Large intestine (tissue), 3 donors: ENCODE data around the gene GSTA1. TPM values are rescaled to one million over a fixed set of nuclear protein-coding genes. Genes with fewer than 3 reads are reported as not detected.
A peak's percentile ranks its signal among the peaks of the same experiment; 100 is the strongest.
"Not testable (repeated sequence)": the region's sequence is repeated elsewhere in the genome, so short reads cannot be mapped to it uniquely, and the experiment has no call there.

Source experiments
- DNase-seq, 2 donors: peaks; one replicate each; pipeline versions ENCODE4 v3.0.0 to v3.0.0-alpha.2; 2013
- H3K27ac ChIP-seq: one replicate; pipeline ENCODE4 v1.5.1; 2013; ENCODE audit warnings: low read length
- H3K27me3 ChIP-seq: 2 replicates; pipeline ENCODE4 v1.6.1; 2013; ENCODE audit warnings: low read length; ENCODE audit not compliant: control insufficient read depth, insufficient read depth
- H3K36me3 ChIP-seq: 2 replicates; pipeline ENCODE4 v1.6.1; 2013; ENCODE audit warnings: low read length; ENCODE audit not compliant: control insufficient read depth, insufficient read depth
- H3K4me1 ChIP-seq: one replicate; pipeline ENCODE4 v1.6.1; 2013; ENCODE audit warnings: low read length; ENCODE audit not compliant: control insufficient read depth, insufficient read depth
- H3K4me3 ChIP-seq: one replicate; pipeline ENCODE4 v1.5.1; 2013; ENCODE audit warnings: low read length
- H3K9me3 ChIP-seq: one replicate; pipeline ENCODE4 v1.6.1; 2013; ENCODE audit warnings: mild to moderate bottlenecking, low read depth, low read length, moderate library complexity; ENCODE audit not compliant: control insufficient read depth
- WGBS: methylation state at CpG from one replicate; pipeline ENCODE4 v1.1.5; 2013; ENCODE audit warnings: low lambda C conversion rate; ENCODE audit not compliant: insufficient coverage; 5-methylcytosine and 5-hydroxymethylcytosine counted together
- polyA plus RNA-seq: library from polyadenylated mRNA; unstranded; fragments of 120-200 nt; gene quantifications from one replicate; pipeline ENCODE4 v1.2.1, GENCODE V29; 2013

The GSTA1 gene
- polyA plus RNA-seq, 1 donor, result 311 TPM

- not testable (repeated sequence) for DNase-seq, H3K36me3 ChIP-seq, H3K27me3 ChIP-seq, H3K4me1 ChIP-seq, H3K27ac ChIP-seq, H3K9me3 ChIP-seq, H3K4me3 ChIP-seq
- WGBS, result no CpG with 5 or more reads among the region's 4 CpGs
Observed at GRCh38 chr6:52809777-52810176, 6.2 kb upstream of the GSTA1 start.

GRCh38 chr6:52808660-52809059 is 5.0 kb upstream of the GSTA1 start:
- no peak overlapping the region for H3K4me3 ChIP-seq
- WGBS, result 82% methylated on average over 2 of the region's 5 CpGs

GRCh38 chr6:52802806-52803205 is 810 bp downstream of the GSTA1 start:
- Histone ChIP-seq H3K27ac (peak overlapping the region; percentile 65), H3K4me1 (peaks cover 7% of the 10 kb centered on the region), H3K36me3 (peaks cover 2% of the 10 kb centered on the region), H3K9me3 (no peaks in the 10 kb centered on the region), H3K4me3 (peak overlapping the region; percentile 72), H3K27me3 (no peaks in the 10 kb centered on the region)
- no CpG with 5 or more reads among the region's 1 CpG for WGBS
- DNase-seq, result peak in 1 of 2 donors; percentile 40

More at GRCh38 chr6:52808660-52809059, 5.0 kb upstream of the GSTA1 start:
- Histone ChIP-seq H3K27me3 (no peaks in the 10 kb centered on the region), H3K36me3 (no peaks in the 10 kb centered on the region), H3K9me3 (no peaks in the 10 kb centered on the region), H3K4me1 (peaks cover 7% of the 10 kb centered on the region), H3K27ac (no peak overlapping the region)
- DNase-seq, result no peak

GRCh38 chr6:52801188-52801841 is 2.3 kb downstream of the GSTA1 start:
- Histone ChIP-seq H3K9me3 (no peaks in the 10 kb centered on the region), H3K27ac (peak overlapping the region; percentile 23), H3K36me3 (peaks cover 10% of the 10 kb centered on the region), H3K4me1 (peaks cover 7% of the 10 kb centered on the region), H3K27me3 (no peaks in the 10 kb centered on the region), H3K4me3 (peak overlapping the region; percentile 72)
- no CpG with 5 or more reads among the region's 2 CpGs for WGBS
- DNase-seq, result no peak

GRCh38 chr6:52799272-52799671 is 4.3 kb downstream of the GSTA1 start:
- Histone ChIP-seq H3K4me3 (peak overlapping the region; percentile 8), H3K36me3 (peaks cover 20% of the 10 kb centered on the region)
- not testable (repeated sequence) for H3K9me3 ChIP-seq, DNase-seq, H3K27ac ChIP-seq, H3K27me3 ChIP-seq, H3K4me1 ChIP-seq
- WGBS, result 100% methylated on average over 1 of the region's 1 CpG

GRCh38 chr6:52794366-52794765 is 9.2 kb downstream of the GSTA1 start:
- H3K9me3 ChIP-seq, H3K27me3 ChIP-seq, H3K27ac ChIP-seq, H3K4me3 ChIP-seq, DNase-seq, H3K4me1 ChIP-seq: not testable (repeated sequence)
- H3K36me3 ChIP-seq, result peaks cover 43% of the 10 kb centered on the region
- WGBS, result no CpG with 5 or more reads among the region's 2 CpGs

GRCh38 chr6:52790861-52791260 is 12.8 kb downstream of the GSTA1 start:
- whole genome bisulfite sequencing, result no CpG with 5 or more reads among the region's 1 CpG
- peak overlapping the region; percentile 28 for H3K27ac ChIP-seq
- no peak for DNase-seq

GRCh38 chr6:52789658-52790057 is 14.0 kb downstream of the GSTA1 start:
- Histone ChIP-seq H3K27ac (peak overlapping the region; percentile 28), H3K36me3 (peaks cover 27% of the 10 kb centered on the region), H3K4me1 (peaks cover 21% of the 10 kb centered on the region)
- WGBS, result no CpG with 5 or more reads among the region's 1 CpG
- not testable (repeated sequence) for H3K9me3 ChIP-seq, H3K4me3 ChIP-seq, DNase-seq, H3K27me3 ChIP-seq

More at GRCh38 chr6:52790861-52791260, 12.8 kb downstream of the GSTA1 start:
- no peak overlapping the region for H3K4me3 ChIP-seq
- peaks cover 8% of the 10 kb centered on the region for H3K9me3 ChIP-seq
- H3K27me3 ChIP-seq, result no peaks in the 10 kb centered on the region
- peaks cover 32% of the 10 kb centered on the region for H3K36me3 ChIP-seq
- H3K4me1 ChIP-seq, result peaks cover 20% of the 10 kb centered on the region

- H3K4me1 ChIP-seq, result peaks cover 21% of the 10 kb centered on the region
- H3K27me3 ChIP-seq, result no peaks in the 10 kb centered on the region
- peaks cover 8% of the 10 kb centered on the region for H3K9me3 ChIP-seq
- H3K4me3 ChIP-seq, result no peak overlapping the region
- WGBS, result no CpG with 5 or more reads among the region's 3 CpGs
- peak in 1 of 2 donors; percentile 59 for DNase-seq
- H3K27ac ChIP-seq, result peak overlapping the region; percentile 69
- H3K36me3 ChIP-seq, result peaks cover 18% of the 10 kb centered on the region
Observed at GRCh38 chr6:52788478-52788877, 15.1 kb downstream of the GSTA1 start.

- Histone ChIP-seq H3K9me3 (peaks cover 8% of the 10 kb centered on the region), H3K36me3 (peaks cover 12% of the 10 kb centered on the region), H3K4me1 (peaks cover 21% of the 10 kb centered on the region), H3K27ac (peak overlapping the region; percentile 69), H3K27me3 (no peaks in the 10 kb centered on the region), H3K4me3 (no peak overlapping the region)
- 8% methylated on average over 3 of the region's 3 CpGs for WGBS
- DNase-seq, result peak; percentile 27 to 68
Observed at GRCh38 chr6:52787917-52788316, 15.7 kb downstream of the GSTA1 start.
